Fibroblast of lung (primary cell): Measurements from ENCODE around the gene ZNF618. TPM values are rescaled to one million over a fixed set of nuclear protein-coding genes. Genes with fewer than 3 reads are reported as not detected.

Source experiments
- DNase-seq, 2 donors: peaks; one replicate each; pipeline versions ENCODE4 v3.0.0 to v3.0.0-alpha.2; 2010; ENCODE audit warnings: low read depth in 2 of 2
- H2AFZ ChIP-seq: 2 replicates; pipeline ENCODE4 v1.5.1; 2012; ENCODE audit warnings: low read length, control low read depth, inconsistent platforms
- H3K27ac ChIP-seq: 2 replicates; pipeline ENCODE4 v1.5.1; 2011; ENCODE audit warnings: low read length, control low read depth; ENCODE audit not compliant: insufficient read depth
- H3K27me3 ChIP-seq: 2 replicates; pipeline ENCODE4 v1.5.1; 2011; ENCODE audit warnings: mild to moderate bottlenecking, low read length; ENCODE audit not compliant: control insufficient read depth, insufficient read depth
- H3K36me3 ChIP-seq: 2 replicates; pipeline ENCODE4 v1.5.1; 2011; ENCODE audit warnings: low read length; ENCODE audit not compliant: control insufficient read depth, insufficient read depth
- H3K4me1 ChIP-seq: 2 replicates; pipeline ENCODE4 v1.5.1; 2011; ENCODE audit warnings: low read length; ENCODE audit not compliant: control insufficient read depth, insufficient read depth; ENCODE audit errors: extremely low read depth
- H3K4me2 ChIP-seq: 2 replicates; pipeline ENCODE4 v1.5.1; 2011; ENCODE audit warnings: low read length, control low read depth; ENCODE audit not compliant: insufficient read depth; ENCODE audit errors: extremely low read depth
- H3K4me3 ChIP-seq, 4 experiments: fragments of 200-600 bp in 1 of 4; sonication (generic) in 1 of 4; replicated peaks in 1 of 4; 2 replicates each; pipeline ENCODE4 v1.5.1; 2011 to 2016; ENCODE audit warnings: low read length in 4 of 4, low read depth in 3 of 4, mild to moderate bottlenecking in 3 of 4, control low read depth in 2 of 4, inconsistent platforms in 1 of 4, mixed read lengths in 1 of 4; ENCODE audit not compliant: insufficient read depth in 1 of 4; ENCODE audit errors: control extremely low read depth in 1 of 4
- H3K79me2 ChIP-seq: 2 replicates; pipeline ENCODE4 v1.5.1; 2012; ENCODE audit warnings: mild to moderate bottlenecking, low read length, inconsistent platforms; ENCODE audit not compliant: control insufficient read depth, insufficient read depth
- H3K9ac ChIP-seq: 2 replicates; pipeline ENCODE4 v1.5.1; 2011; ENCODE audit warnings: mild to moderate bottlenecking, low read length, control low read depth; ENCODE audit not compliant: insufficient read depth
- H3K9me3 ChIP-seq: 2 replicates; pipeline ENCODE4 v1.5.1; 2012; ENCODE audit warnings: low read depth, low read length; ENCODE audit not compliant: control insufficient read depth, insufficient read depth
- H4K20me1 ChIP-seq: 2 replicates; pipeline ENCODE4 v1.5.1; 2011; ENCODE audit warnings: low read length; ENCODE audit not compliant: control insufficient read depth, insufficient read depth; ENCODE audit errors: extremely low read depth
- CTCF ChIP-seq, 2 donors: IDR thresholded peaks in 1 of 2; conservative IDR thresholded peaks in 1 of 2; 1 replicate in 1 of 2; 2 replicates in 1 of 2; pipeline ENCODE4 v1.5.1; 2011 to 2012; ENCODE audit warnings: low read length in 2 of 2, control low read depth in 1 of 2, inconsistent platforms in 1 of 2, low read depth in 1 of 2, mild to moderate bottlenecking in 1 of 2
- EZH2 ChIP-seq: IDR thresholded peaks from 2 replicates; pipeline ENCODE4 v1.5.1; 2012; ENCODE audit warnings: low read length, control low read depth, mild to moderate bottlenecking; ENCODE audit errors: missing control alignments
- polyA plus RNA-seq, 2 donors: library from polyadenylated mRNA; depleted of rRNA in 1 of 2; stranded (reverse) in 1 of 2; unstranded in 1 of 2; fragments of >200 nt; gene quantifications; 2 replicates each; pipeline ENCODE4 v1.2.1, GENCODE V29; 2011 to 2012; ENCODE audit warnings: missing spikeins in 1 of 2
- total RNA-seq: library from RNA; depleted of rRNA; stranded (reverse); fragments of >200 nt; gene quantifications from 2 replicates; pipeline ENCODE4 v1.2.1, GENCODE V29; 2014

The ZNF618 gene
- total and polyA plus RNA-seq, 2 donors (not counting 1 experiment from before 2014, with no cell fraction given), result 6.6 to 8.6 TPM

- no peak for DNase-seq
- no peak for TF ChIP-seq CTCF (conservative IDR thresholded peaks at IDR 0.05 in 1 of 2, IDR thresholded peaks at IDR 0.05 in 1 of 2; ENCODE audit: low read depth in 1 of 2, low read length in 2 of 2)
- H4K20me1 ChIP-seq, result no peaks in the 10 kb centered on the region
Measured at GRCh38 chr9:114000063-114000454, 124.0 kb downstream of the ZNF618 start.

GRCh38 chr9:114000671-114001409 lies 124.7 kb downstream of the ZNF618 start:
- TF ChIP-seq CTCF (conservative IDR thresholded peaks at IDR 0.05 in 1 of 2, IDR thresholded peaks at IDR 0.05 in 1 of 2; ENCODE audit: low read depth in 1 of 2, low read length in 2 of 2) (no peak), EZH2 (no peak)
- Histone ChIP-seq H3K4me2 (no peak overlapping the region), H3K4me1 (no peaks in the 10 kb centered on the region), H3K9me3 (no peaks in the 10 kb centered on the region), H3K27me3 (no peaks in the 10 kb centered on the region), H2AFZ (no peak overlapping the region), H3K36me3 (peaks cover 9% of the 10 kb centered on the region), H4K20me1 (no peaks in the 10 kb centered on the region), H3K79me2 (no peaks in the 10 kb centered on the region), H3K9ac (no peak overlapping the region), H3K4me3 (no peak overlapping the region), H3K27ac (no peak overlapping the region)
- DNase-seq, result peak in 1 of 2 donors; percentile 47

More at GRCh38 chr9:114000063-114000454, 124.0 kb downstream of the ZNF618 start:
- peaks cover 8% of the 10 kb centered on the region for H3K36me3 ChIP-seq
- H3K4me2 ChIP-seq, result no peak overlapping the region
- H3K9ac ChIP-seq, result no peak overlapping the region
- no peaks in the 10 kb centered on the region for H3K4me1 ChIP-seq
- H3K4me3 ChIP-seq, result no peak overlapping the region
- no peak overlapping the region for H3K27ac ChIP-seq
- no peaks in the 10 kb centered on the region for H3K9me3 ChIP-seq
- H3K79me2 ChIP-seq, result no peaks in the 10 kb centered on the region
- no peaks in the 10 kb centered on the region for H3K27me3 ChIP-seq
- no peak overlapping the region for H2AFZ ChIP-seq

- Histone ChIP-seq H3K27me3 (no peaks in the 10 kb centered on the region), H3K79me2 (no peaks in the 10 kb centered on the region), H3K36me3 (peaks cover 9% of the 10 kb centered on the region), H3K4me1 (no peaks in the 10 kb centered on the region), H3K27ac (no peak overlapping the region), H4K20me1 (no peaks in the 10 kb centered on the region), H3K9me3 (no peaks in the 10 kb centered on the region), H2AFZ (no peak overlapping the region), H3K4me3 (no peak overlapping the region), H3K9ac (no peak overlapping the region), H3K4me2 (no peak overlapping the region)
- TF ChIP-seq EZH2 (no peak), CTCF (conservative IDR thresholded peaks at IDR 0.05 in 1 of 2, IDR thresholded peaks at IDR 0.05 in 1 of 2; ENCODE audit: low read depth in 1 of 2, low read length in 2 of 2) (no peak)
- DNase-seq, result no peak
Measured at GRCh38 chr9:114001410-114001685, 125.2 kb downstream of the ZNF618 start.
